Stomach (tissue), 9 donors: Measurements from ENCODE around the gene TSHZ2. TPM values are rescaled to one million over a fixed set of nuclear protein-coding genes. Genes with fewer than 3 reads are reported as not detected.
"Not testable (repeated sequence)": the region's sequence is repeated elsewhere in the genome, so short reads cannot be mapped to it uniquely, and the experiment has no call there.

Source experiments
- DNase-seq, 2 donors: peaks; one replicate each; pipeline versions ENCODE4 v3.0.0 to v3.0.0-alpha.2; 2013 to 2019
- H3K27ac ChIP-seq, 5 donors: fragments of 200-600 bp in 4 of 5; sonication (generic) in 4 of 5; one replicate each; pipeline ENCODE4 v1.5.1; 2013 to 2019; ENCODE audit warnings: mild to moderate bottlenecking in 1 of 5, moderate library complexity in 1 of 5
- H3K27me3 ChIP-seq, 3 donors: fragments of 200-600 bp; sonication (generic); one replicate each; pipeline ENCODE4 v1.5.1; 2017 to 2019; ENCODE audit warnings: mixed run types in 1 of 3
- H3K36me3 ChIP-seq, 4 donors: fragments of 200-600 bp; sonication (generic); 1 replicate in 3 of 4; 2 replicates in 1 of 4; pipeline ENCODE4 v1.5.1; 2016 to 2019
- H3K4me1 ChIP-seq, 4 donors: fragments of 200-600 bp; sonication (generic); one replicate each; pipeline ENCODE4 v1.5.1; 2016 to 2019
- H3K4me3 ChIP-seq, 4 donors: fragments of 200-600 bp; sonication (generic) in 3 of 4; one replicate each; pipeline ENCODE4 v1.5.1; 2016 to 2019; ENCODE audit warnings: mild to moderate bottlenecking in 1 of 4
- H3K9me3 ChIP-seq, 4 donors: fragments of 200-600 bp; sonication (generic); one replicate each; pipeline ENCODE4 v1.5.1; 2016 to 2019
- CTCF ChIP-seq, 7 experiments: fragments of 450-650 bp in 4 of 7; fragments of 200-600 bp in 3 of 7; sonication (generic) in 3 of 7; IDR thresholded peaks; one replicate each; pipeline ENCODE4 v1.5.1; 2016 to 2019; ENCODE audit warnings: antibody characterized with exemption in 7 of 7, control low read depth in 2 of 7, mild to moderate bottlenecking in 1 of 7
- EP300 ChIP-seq: sonication (generic); formaldehyde crosslinking; IDR thresholded peaks from one replicate; pipeline ENCODE4 v1.6.1; 2017; ENCODE audit warnings: antibody characterized with exemption
- POLR2A ChIP-seq, 4 donors: fragments of 450-650 bp; IDR thresholded peaks; one replicate each; pipeline ENCODE4 v1.6.1; 2016; ENCODE audit warnings: antibody characterized with exemption in 4 of 4, control low read depth in 2 of 4, mild to moderate bottlenecking in 1 of 4, moderate library complexity in 1 of 4
- POLR2AphosphoS5 ChIP-seq, 3 donors: sonication (generic); formaldehyde crosslinking; IDR thresholded peaks; one replicate each; pipeline ENCODE4 v1.6.1; 2016; ENCODE audit warnings: antibody characterized with exemption in 3 of 3
- WGBS, 5 donors: extraction: QIAGEN DNeasy Blood & Tissue Kit in 3 of 5; methylation state at CpG; one replicate each; pipeline versions ENCODE4 v1.1.5 to v1.1.7; 2013 to 2018; 5-methylcytosine and 5-hydroxymethylcytosine counted together
- intact Hi-C: fragments of 100-400 bp; cut with DNase I; formaldehyde crosslinking; loops from one replicate; pipeline ENCODE4 v1.15.1; 2023; ENCODE audit warnings: low total_unique reads
- polyA plus RNA-seq, 3 donors: library from polyadenylated mRNA; stranded (reverse); fragments of 200-250 nt; gene quantifications; one replicate each; pipeline ENCODE4 v1.2.3, GENCODE V29; 2013
- total RNA-seq, 5 donors: library from RNA; depleted of rRNA; stranded (reverse); fragments of >200 nt; gene quantifications; one replicate each; pipeline versions ENCODE4 v1.1.0 to v1.2.3, GENCODE V29; 2014 to 2016
- donor health status: healthy with polysubstance abuse.
- donor health status: Bipolar disorder and iron deficiency.
- donor health status: healthy.

TSHZ2 gene
- total and polyA plus RNA-seq, 8 donors: 2.9 to 20.5 (median 5.8) TPM

GRCh38 chr20:53529658-53530057 is 557.5 kb downstream of the TSHZ2 start:
- intact Hi-C loops: no loop called here
- 77 to 88% (median 85%) methylated on average over 5 of the region's 5 CpGs for WGBS, 5 donors

DNA sequence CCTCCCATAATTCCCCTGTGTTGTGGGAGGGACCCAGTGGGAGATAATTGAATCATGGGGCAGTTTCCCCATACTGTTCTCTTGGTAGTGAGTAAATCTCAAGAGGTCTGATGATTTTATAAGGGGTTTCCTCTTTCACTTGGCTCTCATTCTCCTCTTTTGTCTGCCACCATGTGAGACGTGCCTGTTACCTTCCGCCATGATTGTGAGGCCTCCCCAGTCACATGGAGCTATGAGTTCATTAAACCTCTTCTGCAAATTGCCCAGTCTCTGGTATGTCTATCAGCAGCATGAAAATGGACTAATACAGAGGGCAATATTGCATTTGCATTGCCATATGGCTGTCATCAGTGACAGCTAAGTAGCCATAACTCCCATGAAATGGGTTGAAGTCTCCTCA is 558.3 kb downstream of the TSHZ2 start:
- Histone ChIP-seq H3K9me3 (no peaks in the 10 kb centered on the region), H3K27ac (no peak overlapping the region), H3K27me3 (no peaks in the 10 kb centered on the region), H3K4me1 (no peaks in the 10 kb centered on the region), H3K4me3 (no peak overlapping the region), H3K36me3 (no peaks in the 10 kb centered on the region)
- TF ChIP-seq CTCF (IDR thresholded peaks at IDR 0.05) (no peak), POLR2A (IDR thresholded peaks at IDR 0.05) (no peak), EP300 (no peak), POLR2AphosphoS5 (IDR thresholded peaks at IDR 0.05) (no peak)
- DNase-seq: no peak
- intact Hi-C loops: no loop called here
- 68 to 83% (median 77%) methylated on average over 2 of the region's 2 CpGs for WGBS, 5 donors

More at GRCh38 chr20:53529658-53530057, 557.5 kb downstream of the TSHZ2 start:
- no peak overlapping the region for H3K4me3 ChIP-seq
- no peaks in the 10 kb centered on the region for H3K36me3 ChIP-seq
- H3K9me3 ChIP-seq: no peaks in the 10 kb centered on the region
- no peak for DNase-seq
- no peaks in the 10 kb centered on the region for H3K4me1 ChIP-seq
- no peaks in the 10 kb centered on the region for H3K27me3 ChIP-seq
- H3K27ac ChIP-seq: no peak overlapping the region
- TF ChIP-seq POLR2AphosphoS5 (IDR thresholded peaks at IDR 0.05) (no peak), POLR2A (IDR thresholded peaks at IDR 0.05) (no peak), EP300 (no peak), CTCF (IDR thresholded peaks at IDR 0.05) (no peak)

GRCh38 chr20:53532654-53533312 is 560.6 kb downstream of the TSHZ2 start:
- intact Hi-C loops, DNase-seq, H3K9me3 ChIP-seq, H3K36me3 ChIP-seq, H3K4me1 ChIP-seq, H3K27me3 ChIP-seq, H3K27ac ChIP-seq, H3K4me3 ChIP-seq: not testable (repeated sequence)
- 64 to 87% (median 83%) methylated on average over 6 of the region's 6 CpGs for WGBS, 5 donors

- no peak for DNase-seq
- TF ChIP-seq POLR2A (IDR thresholded peaks at IDR 0.05): no peak
- TF ChIP-seq EP300: no peak
- no peak for TF ChIP-seq POLR2AphosphoS5 (IDR thresholded peaks at IDR 0.05)
- TF ChIP-seq CTCF (IDR thresholded peaks at IDR 0.05): no peak
- Histone ChIP-seq H3K9me3 (no peaks in the 10 kb centered on the region), H3K27ac (no peak overlapping the region), H3K4me1 (no peaks in the 10 kb centered on the region), H3K36me3 (no peaks in the 10 kb centered on the region), H3K4me3 (no peak overlapping the region), H3K27me3 (no peaks in the 10 kb centered on the region)
- intact Hi-C loops: no loop called here
- WGBS, 5 donors: 89 to 100% (median 98%) methylated on average over 1 of the region's 1 CpG
Measured at GRCh38 chr20:53533500-53533899, 561.3 kb downstream of the TSHZ2 start.

DNA sequence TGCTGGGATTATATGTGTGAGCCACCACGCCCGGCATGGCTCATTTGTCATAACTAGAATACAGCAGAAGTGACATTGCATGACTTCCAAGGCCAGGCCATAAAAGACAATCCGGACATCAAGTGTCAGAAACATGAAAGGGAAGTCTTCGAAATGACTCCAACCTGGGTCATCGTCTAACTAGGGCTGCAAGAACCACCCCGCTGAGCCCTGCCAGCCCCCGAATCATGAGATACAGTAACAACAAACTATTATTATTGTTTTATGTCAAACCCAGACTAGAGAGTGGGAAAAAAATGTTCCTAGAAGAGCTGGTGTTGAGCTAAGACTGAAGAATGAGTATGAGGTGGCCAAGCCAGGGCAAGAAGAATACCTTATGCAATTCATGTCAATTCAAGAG is 561.9 kb downstream of the TSHZ2 start:
- no peak overlapping the region for H3K4me3 ChIP-seq
- 83 to 95% (median 87%) methylated on average over 7 of the region's 7 CpGs for WGBS, 5 donors
- H3K9me3 ChIP-seq: no peaks in the 10 kb centered on the region
- no peak overlapping the region for H3K27ac ChIP-seq
- no peaks in the 10 kb centered on the region for H3K36me3 ChIP-seq
- H3K4me1 ChIP-seq: no peaks in the 10 kb centered on the region
- no peaks in the 10 kb centered on the region for H3K27me3 ChIP-seq
- intact Hi-C loops: no loop called here
- no peak for DNase-seq
- no peak for TF ChIP-seq CTCF (IDR thresholded peaks at IDR 0.05)
- no peak for TF ChIP-seq POLR2A (IDR thresholded peaks at IDR 0.05)
- no peak for TF ChIP-seq EP300
- TF ChIP-seq POLR2AphosphoS5 (IDR thresholded peaks at IDR 0.05): no peak
